ENCODE data around the gene MATK. TPM values are rescaled to one million over a fixed set of nuclear protein-coding genes. Genes with fewer than 3 reads are reported as not detected.
"Not testable (repeated sequence)": the region's sequence is repeated elsewhere in the genome, so short reads cannot be mapped to it uniquely, and the experiment has no call there.

MATK gene
- total RNA-seq, 2 experiments from 2014 or later: 29.4 to 31.8 TPM

- Mint-ChIP-seq H3K9me3 (no peaks in the 10 kb centered on the region), H3K4me3 (no peak overlapping the region), H3K36me3 (peaks cover 10% of the 10 kb centered on the region), H3K4me1 (peaks cover 14% of the 10 kb centered on the region), H3K27ac (no peak overlapping the region), H3K27me3 (no peaks in the 10 kb centered on the region)
- POLR2A ChIA-PET: interaction anchor here (1.1 to 1.2 kb wide), 2 partner anchors 19 to 43 kb away, joined by 3 read pairs; no protein-coding TSS in a partner anchor
- ATAC-seq (ENCODE audit: low read depth): no peak
- no peak for DNase-seq
Measured at GRCh38 chr19:3769494-3769893, 16.7 kb downstream of the MATK start.

- POLR2A ChIA-PET: interaction anchor here (1.1 kb wide), 1 partner anchor 20 kb away, joined by 3 read pairs; no protein-coding TSS in a partner anchor
- Mint-ChIP-seq H3K4me3 (no peak overlapping the region), H3K4me1 (peaks cover 13% of the 10 kb centered on the region), H3K27ac (peak overlapping the region; percentile 4), H3K36me3 (peaks cover 10% of the 10 kb centered on the region), H3K9me3 (no peaks in the 10 kb centered on the region), H3K27me3 (no peaks in the 10 kb centered on the region)
- ATAC-seq (ENCODE audit: low read depth) (no peak), DNase-seq (no peak)
Measured at GRCh38 chr19:3768748-3769099, 17.5 kb downstream of the MATK start.

- no peak overlapping the region for H3K27ac Mint-ChIP-seq
- DNase-seq: no peak
- no peaks in the 10 kb centered on the region for H3K27me3 Mint-ChIP-seq
- peaks cover 10% of the 10 kb centered on the region for H3K36me3 Mint-ChIP-seq
- ATAC-seq (ENCODE audit: low read depth): no peak
- POLR2A ChIA-PET: interaction anchor here (1.1 kb wide), 1 partner anchor 20 kb away, joined by 3 read pairs; no protein-coding TSS in a partner anchor
- no peak overlapping the region for H3K4me3 Mint-ChIP-seq
- peaks cover 14% of the 10 kb centered on the region for H3K4me1 Mint-ChIP-seq
- no peaks in the 10 kb centered on the region for H3K9me3 Mint-ChIP-seq
Measured at GRCh38 chr19:3768015-3768747, 18.0 kb downstream of the MATK start.

DNA sequence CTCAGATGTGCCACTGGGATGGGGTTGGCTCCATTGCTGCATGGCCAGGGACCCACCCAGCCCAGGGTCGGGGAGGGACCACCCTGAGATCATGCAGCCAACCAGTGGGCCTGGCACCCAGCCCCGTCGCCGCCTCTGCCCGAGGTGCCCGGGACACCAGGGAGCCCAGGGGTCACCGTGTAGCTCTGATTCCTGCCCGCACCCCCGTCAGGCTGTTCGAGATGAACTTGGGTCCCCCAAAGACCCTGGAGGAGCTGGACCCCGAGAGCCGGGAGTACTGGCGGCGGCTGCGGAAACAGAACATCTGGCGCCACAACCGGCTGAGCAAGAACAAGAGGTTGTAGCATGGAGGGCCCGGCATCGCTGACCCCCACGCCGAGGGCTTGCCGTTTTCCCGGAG is 19.1 kb downstream of the MATK start:
- POLR2A ChIA-PET: interaction anchor here (0.6 to 2.0 kb wide), 2 partner anchors 45 to 221 kb away, joined by 4 to 5 read pairs; no protein-coding TSS in a partner anchor
- H3K4me3 Mint-ChIP-seq: peak overlapping the region; percentile 67

GRCh38 chr19:3766520-3766919 is 19.7 kb downstream of the MATK start:
- H3K27me3 Mint-ChIP-seq: no peaks in the 10 kb centered on the region
- H3K9me3 Mint-ChIP-seq: peaks cover 1% of the 10 kb centered on the region
- H3K27ac Mint-ChIP-seq: peak overlapping the region; percentile 85
- peak; percentile 64 for DNase-seq
- no peak for ATAC-seq (ENCODE audit: low read depth)
- POLR2A ChIA-PET: interaction anchor here (1.2 to 2.0 kb wide), 2 partner anchors 45 to 219 kb away, joined by 3 to 5 read pairs; partner anchors contain the start of gene EEF2
- H3K4me3 Mint-ChIP-seq: peak overlapping the region; percentile 67
- H3K36me3 Mint-ChIP-seq: peaks cover 13% of the 10 kb centered on the region
- H3K4me1 Mint-ChIP-seq: peaks cover 23% of the 10 kb centered on the region

More for the DNA sequence above, 19.1 kb downstream of the MATK start:
- no peak for ATAC-seq (ENCODE audit: low read depth)
- peaks cover 18% of the 10 kb centered on the region for H3K4me1 Mint-ChIP-seq
- peaks cover 13% of the 10 kb centered on the region for H3K36me3 Mint-ChIP-seq
- no peaks in the 10 kb centered on the region for H3K27me3 Mint-ChIP-seq
- H3K9me3 Mint-ChIP-seq: peaks cover 1% of the 10 kb centered on the region
- peak overlapping the region; percentile 85 for H3K27ac Mint-ChIP-seq
- DNase-seq: no peak

DNA sequence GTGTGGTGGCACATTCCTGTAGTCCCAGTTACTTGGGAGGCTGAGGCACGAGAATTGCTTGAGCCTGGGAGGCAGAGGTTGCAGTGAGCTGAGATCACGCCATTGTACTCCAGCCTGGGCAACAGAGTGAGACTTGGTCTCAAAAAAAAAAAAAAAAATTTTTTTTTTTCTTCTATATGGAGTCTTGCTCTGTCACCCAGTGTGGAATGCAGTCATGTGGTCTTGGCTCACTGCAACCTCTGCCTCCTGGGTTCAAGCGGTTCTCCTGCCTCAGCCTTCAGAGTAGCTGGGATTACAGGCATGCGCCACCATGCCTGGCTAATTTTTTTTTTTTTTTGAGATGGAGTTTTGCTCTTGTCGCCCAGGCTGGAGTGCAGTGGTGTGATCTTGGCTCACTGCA is 20.4 kb downstream of the MATK start:
- Mint-ChIP-seq H3K4me1 (peaks cover 23% of the 10 kb centered on the region), H3K27ac (peak overlapping the region; percentile 85), H3K36me3 (peaks cover 16% of the 10 kb centered on the region)
- H3K27me3 Mint-ChIP-seq; H3K9me3 Mint-ChIP-seq; ATAC-seq (ENCODE audit: low read depth); DNase-seq; H3K4me3 Mint-ChIP-seq: not testable (repeated sequence)
- POLR2A ChIA-PET: interaction anchor here (0.7 to 2.0 kb wide), 4 partner anchors 17 to 219 kb away, joined by 3 to 5 read pairs (median 4); partner anchors contain the start of gene EEF2

DNA sequence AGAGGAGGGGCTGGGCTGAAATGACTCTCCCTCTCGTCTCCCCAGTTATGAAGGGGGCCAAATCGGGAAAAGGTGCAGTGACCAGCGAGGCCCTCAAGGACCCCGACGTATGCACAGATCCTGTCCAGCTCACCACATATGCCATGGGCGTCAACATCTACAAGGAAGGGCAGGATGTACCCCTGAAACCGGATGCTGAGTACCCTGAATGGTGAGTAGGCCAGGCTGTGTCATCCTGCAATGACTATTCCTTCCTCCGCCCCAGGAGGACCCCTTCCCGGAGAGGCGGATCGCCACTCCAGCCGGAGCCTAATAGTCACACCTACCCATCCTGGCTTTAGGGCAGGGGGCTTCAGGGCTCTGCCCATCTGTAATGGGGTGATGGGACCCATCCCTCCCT is 21.1 kb downstream of the MATK start:
- H3K4me3 Mint-ChIP-seq: no peak overlapping the region

DNA sequence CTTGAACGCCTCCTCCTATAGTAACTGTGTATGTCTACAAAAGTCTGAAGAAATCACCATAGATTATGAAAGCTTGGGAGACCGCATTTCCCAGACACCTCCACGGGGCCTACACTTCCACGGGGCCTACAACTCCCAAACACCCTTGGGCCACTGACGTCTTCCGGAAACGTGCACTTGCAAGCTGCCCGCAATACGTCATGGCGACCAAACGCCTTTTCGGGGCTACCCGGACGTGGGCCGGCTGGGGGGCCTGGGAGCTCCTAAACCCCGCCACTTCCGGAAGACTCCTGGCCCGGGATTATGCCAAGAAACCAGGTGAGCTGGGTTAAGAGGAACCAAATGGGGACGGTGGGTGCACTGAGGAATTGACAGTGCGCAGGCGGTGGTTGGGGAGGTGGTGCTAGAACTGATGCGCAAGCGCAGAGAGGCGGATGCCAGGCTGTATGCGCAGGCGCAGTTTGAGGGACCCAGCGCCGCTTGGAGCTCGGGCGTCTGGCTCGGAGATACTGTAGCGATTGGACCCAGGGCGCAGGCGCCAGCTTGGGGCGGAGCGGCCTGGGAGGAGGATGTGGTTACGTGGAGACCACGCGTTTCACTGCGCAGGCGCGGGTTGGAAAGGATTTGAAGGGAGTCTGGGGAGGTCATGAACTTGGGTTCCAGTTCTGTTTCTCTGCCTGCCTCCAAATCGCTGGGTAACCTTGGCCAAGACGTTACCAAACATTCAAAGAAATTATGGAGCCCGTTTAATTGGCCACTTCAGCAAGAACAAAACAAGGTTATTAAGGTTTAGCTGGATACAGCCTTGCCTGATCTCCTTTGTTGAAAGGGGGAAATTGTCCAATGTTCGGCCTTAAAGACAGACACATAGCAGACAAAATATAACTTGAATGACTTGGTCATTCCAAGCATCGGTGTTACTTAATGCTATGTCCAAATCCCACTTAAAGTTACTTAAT is 23.4 kb downstream of the MATK start, which contains the start of gene MRPL54:
Gene MRPL54, plus strand, starts transcription at position 182 of the 959 bp plus-strand sequence. Its CDS starts 19 bp downstream, at position 201.
- H3K36me3 Mint-ChIP-seq: peaks cover 13% of the 10 kb centered on the region
- peak within 1 kb of the TSS; percentile 100 for H3K27ac Mint-ChIP-seq
- POLR2A ChIA-PET: interaction anchor here (0.6 to 4.1 kb wide), 18 partner anchors 8 to 328 kb away, joined by 3 to 54 read pairs (median 4); partner anchors contain the start of gene EEF2
- peak within 1 kb of the TSS; percentile 99 for H3K4me3 Mint-ChIP-seq
- H3K9me3 Mint-ChIP-seq: peaks cover 1% of the 10 kb centered on the region
- no peaks in the 10 kb centered on the region for H3K27me3 Mint-ChIP-seq
- H3K4me1 Mint-ChIP-seq: peaks cover 22% of the 10 kb centered on the region
- peak; percentile 99 for DNase-seq
- peak; percentile 84 for ATAC-seq (ENCODE audit: low read depth)

More for the DNA sequence above, 21.1 kb downstream of the MATK start:
- H3K9me3 Mint-ChIP-seq: peaks cover 1% of the 10 kb centered on the region
- no peaks in the 10 kb centered on the region for H3K27me3 Mint-ChIP-seq
- peaks cover 25% of the 10 kb centered on the region for H3K4me1 Mint-ChIP-seq
- H3K27ac Mint-ChIP-seq: no peak overlapping the region
- DNase-seq: no peak
- peaks cover 16% of the 10 kb centered on the region for H3K36me3 Mint-ChIP-seq
- no peak for ATAC-seq (ENCODE audit: low read depth)
- POLR2A ChIA-PET: no interaction called here

DNA sequence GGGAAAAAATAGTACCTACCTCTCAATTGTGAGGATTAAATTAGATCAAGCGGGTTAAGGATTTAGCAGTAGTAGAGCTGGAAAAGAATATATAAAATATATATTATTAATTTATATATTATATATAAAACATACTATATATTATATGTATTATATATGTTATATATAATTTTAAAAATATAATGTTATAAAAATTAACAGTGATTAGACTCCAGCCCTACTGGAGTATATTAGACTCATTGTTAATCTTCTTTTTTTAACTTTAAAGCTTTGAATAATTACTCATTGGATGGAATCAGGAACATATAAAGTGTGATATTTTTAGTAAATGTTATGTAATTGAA is 24.1 kb downstream of the MATK start:
- H3K36me3 Mint-ChIP-seq: peaks cover 13% of the 10 kb centered on the region
- H3K4me3 Mint-ChIP-seq: peak overlapping the region; percentile 99
- DNase-seq (no peak), ATAC-seq (ENCODE audit: low read depth) (no peak)
- peak overlapping the region; percentile 100 for H3K27ac Mint-ChIP-seq
- peaks cover 1% of the 10 kb centered on the region for H3K9me3 Mint-ChIP-seq
- POLR2A ChIA-PET: interaction anchor here (0.6 to 4.1 kb wide), 13 partner anchors 9 to 553 kb away, joined by 3 to 54 read pairs (median 6); partner anchors contain the start of gene EEF2
- H3K4me1 Mint-ChIP-seq: peaks cover 22% of the 10 kb centered on the region
- no peaks in the 10 kb centered on the region for H3K27me3 Mint-ChIP-seq

- Mint-ChIP-seq H3K9me3 (peaks cover 1% of the 10 kb centered on the region), H3K27me3 (no peaks in the 10 kb centered on the region), H3K4me1 (peaks cover 21% of the 10 kb centered on the region), H3K4me3 (peak within 1 kb of the TSS; percentile 99), H3K27ac (peak within 1 kb of the TSS; percentile 100), H3K36me3 (peaks cover 10% of the 10 kb centered on the region)
- peak; percentile 55 for ATAC-seq (ENCODE audit: low read depth)
- POLR2A ChIA-PET: interaction anchor here (0.6 to 4.1 kb wide), 8 partner anchors 18 to 554 kb away, joined by 3 to 54 read pairs (median 6); no protein-coding TSS in a partner anchor
- peak; percentile 99 for DNase-seq
Measured at GRCh38 chr19:3761382-3762129, 24.6 kb downstream of the MATK start, which contains the start of gene APBA3. Gene APBA3 (minus strand): TSS chr19:3761692. CDS start chr19:3760264, 1,428 bp downstream.

DNA sequence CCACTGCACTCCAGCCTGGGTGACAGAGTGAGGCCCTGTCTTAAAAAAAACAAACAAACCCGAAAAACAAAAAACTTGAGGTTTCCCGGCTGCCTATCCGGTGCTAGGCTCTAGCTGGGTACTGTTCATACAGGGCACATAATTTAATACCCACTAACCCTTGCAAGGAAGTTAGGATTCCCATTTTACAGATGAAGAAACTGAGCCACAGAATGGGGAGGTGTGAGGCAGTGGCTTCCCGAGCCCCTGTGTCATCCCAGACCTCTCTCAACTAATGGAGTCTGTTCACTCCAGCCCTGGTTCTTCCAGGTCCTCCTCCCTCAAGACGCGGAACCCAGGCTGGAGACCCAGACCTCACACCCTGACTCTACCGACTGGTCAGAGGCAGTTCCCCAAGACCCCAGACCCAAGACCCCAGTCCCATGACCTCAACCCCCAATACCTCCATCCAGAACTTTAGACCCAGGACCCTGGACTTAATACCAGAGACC is 25.3 kb downstream of the MATK start:
- H3K4me3 Mint-ChIP-seq: peak overlapping the region; percentile 99
- peaks cover 17% of the 10 kb centered on the region for H3K4me1 Mint-ChIP-seq
- ATAC-seq (ENCODE audit: low read depth): no peak
- peaks cover 6% of the 10 kb centered on the region for H3K36me3 Mint-ChIP-seq
- POLR2A ChIA-PET: interaction anchor here (0.6 to 4.1 kb wide), 5 partner anchors 21 to 101 kb away, joined by 3 to 54 read pairs (median 16); no protein-coding TSS in a partner anchor
- H3K9me3 Mint-ChIP-seq: peaks cover 1% of the 10 kb centered on the region
- H3K27me3 Mint-ChIP-seq: no peaks in the 10 kb centered on the region
- DNase-seq: no peak
- peak overlapping the region; percentile 98 for H3K27ac Mint-ChIP-seq
